ENCODE results near the gene SMURF2.
"Not testable (repeated sequence)": the region's sequence is repeated elsewhere in the genome, so short reads cannot be mapped to it uniquely, and the experiment has no call there.

The SMURF2 gene

DNA sequence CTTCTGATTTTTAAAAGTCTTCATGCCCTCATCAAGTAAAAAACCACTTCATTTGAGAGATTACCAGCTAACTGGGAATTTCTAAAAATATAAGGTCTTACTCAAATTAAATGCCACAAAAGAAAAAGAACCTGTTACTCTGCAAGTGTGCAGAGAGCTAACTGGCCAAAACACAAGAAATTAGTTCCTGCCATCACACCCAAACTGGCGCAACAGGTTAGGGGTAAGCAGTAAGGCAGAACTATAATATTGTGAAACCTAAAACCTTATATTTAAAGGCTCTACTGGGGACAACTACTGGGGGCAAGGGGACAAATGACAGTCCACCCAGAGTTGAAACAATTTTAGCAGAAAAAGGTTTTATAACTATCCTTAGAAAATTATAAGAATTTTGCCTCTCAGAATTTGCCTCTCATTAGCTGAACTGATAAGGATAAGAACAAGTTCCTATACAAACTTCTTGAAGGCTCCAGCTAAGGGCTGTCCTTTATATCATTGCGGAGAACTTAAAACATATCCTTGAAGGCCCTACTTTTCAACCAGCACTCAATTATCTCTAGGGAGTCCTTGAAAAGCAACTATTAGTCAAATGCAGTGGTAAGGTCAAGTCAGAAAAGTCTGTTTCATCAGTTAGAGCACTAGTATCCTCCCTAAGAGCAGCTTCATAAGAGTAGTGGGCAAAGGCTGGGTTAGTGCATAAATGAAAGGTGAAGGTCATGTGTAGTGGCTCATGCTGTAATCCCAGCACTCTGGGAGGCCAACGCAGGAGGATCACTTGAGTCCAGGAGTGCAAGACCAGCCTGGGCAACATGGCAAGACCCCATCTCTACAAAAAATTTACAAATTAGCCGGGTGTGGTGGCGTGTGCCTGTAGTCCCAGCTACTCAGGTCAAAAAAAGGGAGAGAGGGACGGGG, 31.5 kb downstream of the SMURF2 start:
- no peak for DNase-seq (ENCODE audit: low spot score)

GRCh38 chr17:64628641-64629040, 33.5 kb downstream of the SMURF2 start:
- DNase-seq (ENCODE audit: low spot score) = no peak

DNA sequence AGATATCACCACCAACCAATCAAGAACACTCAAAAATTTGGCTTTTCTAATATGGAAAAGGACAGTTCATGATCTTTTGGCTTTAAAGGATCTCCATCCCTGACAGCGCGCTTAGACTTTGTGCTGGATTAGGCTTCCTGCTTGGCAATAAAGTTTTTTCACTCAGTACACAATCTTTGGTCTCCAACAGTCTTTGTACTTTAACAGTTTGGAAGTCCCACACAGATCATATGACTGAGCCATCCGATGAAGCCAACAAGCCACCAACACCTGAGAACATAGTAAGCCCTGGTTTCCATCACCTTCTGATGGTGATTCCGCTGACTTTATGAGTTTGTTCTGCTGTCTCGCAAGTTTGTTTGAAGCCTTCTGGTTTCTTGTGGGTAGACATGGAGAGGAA, 34.3 kb downstream of the SMURF2 start:
- DNase-seq (ENCODE audit: low spot score) = no peak

DNA sequence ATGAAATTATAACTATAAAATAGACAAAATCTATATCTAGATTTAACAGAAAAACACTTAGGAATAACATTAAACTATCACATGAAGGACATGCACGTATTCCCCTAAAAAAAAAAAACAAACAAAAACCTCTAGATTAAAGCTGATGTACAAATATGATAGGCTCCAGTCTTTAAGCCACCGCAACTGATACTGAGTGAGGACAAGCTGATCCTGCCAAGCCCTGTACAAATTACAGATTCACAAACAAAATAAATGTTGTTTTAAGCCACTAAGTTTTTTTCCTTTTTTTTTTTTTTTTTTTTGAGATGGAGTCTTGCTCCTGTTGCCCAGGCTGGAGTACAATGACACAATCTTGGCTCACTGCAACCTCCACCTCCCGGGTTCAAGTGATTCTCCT, 35.3 kb downstream of the SMURF2 start:
- DNase-seq (ENCODE audit: low spot score) = no peak

- DNase-seq (ENCODE audit: low spot score) = no peak
These were observed 36.6 kb downstream of the SMURF2 start for GRCh38 chr17:64625541-64625940.

- DNase-seq (ENCODE audit: low spot score) = no peak
These were observed 39.0 kb downstream of the SMURF2 start for GRCh38 chr17:64622931-64623654.

DNA sequence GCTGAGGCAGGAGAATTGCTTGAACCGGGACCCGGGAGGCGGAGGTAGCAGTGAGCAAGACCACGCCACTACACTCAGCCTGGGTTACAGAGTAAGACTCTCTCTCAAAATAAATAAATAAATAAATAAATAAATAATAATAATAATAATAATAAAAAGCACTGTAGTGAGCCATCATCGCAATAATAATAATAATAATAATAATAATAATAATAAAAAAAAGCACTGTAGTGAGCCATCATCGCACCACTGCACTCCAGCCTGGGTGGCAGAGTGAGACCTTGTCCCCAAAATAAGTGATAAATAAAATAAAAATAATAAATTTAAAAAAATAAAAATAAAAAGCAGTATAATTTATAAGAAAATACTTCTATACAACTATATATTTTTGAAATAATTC, 40.3 kb downstream of the SMURF2 start:
- DNase-seq (ENCODE audit: low spot score) = no peak

DNA sequence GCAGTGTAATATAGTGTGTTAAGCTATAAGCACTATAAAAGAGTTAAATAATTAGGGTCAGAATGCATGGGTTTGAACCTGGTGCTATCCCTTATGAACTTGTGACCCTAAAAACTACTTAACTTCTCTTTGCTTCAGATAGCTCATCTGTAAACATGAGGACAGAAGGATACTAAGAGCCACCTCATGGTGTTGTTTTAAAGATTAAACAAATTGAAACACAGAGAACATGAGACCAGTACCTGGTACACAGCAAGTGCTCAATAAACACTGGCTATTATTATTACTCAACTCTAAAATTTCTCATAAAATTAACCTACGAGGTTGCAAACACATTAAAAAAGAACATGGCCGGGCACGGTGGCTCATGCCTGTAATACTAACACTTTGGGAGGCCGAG, 43.3 kb downstream of the SMURF2 start:
- DNase-seq (ENCODE audit: low spot score) = no peak

- no peak for DNase-seq (ENCODE audit: low spot score)
These were observed 44.9 kb downstream of the SMURF2 start for GRCh38 chr17:64617125-64617780.

DNA sequence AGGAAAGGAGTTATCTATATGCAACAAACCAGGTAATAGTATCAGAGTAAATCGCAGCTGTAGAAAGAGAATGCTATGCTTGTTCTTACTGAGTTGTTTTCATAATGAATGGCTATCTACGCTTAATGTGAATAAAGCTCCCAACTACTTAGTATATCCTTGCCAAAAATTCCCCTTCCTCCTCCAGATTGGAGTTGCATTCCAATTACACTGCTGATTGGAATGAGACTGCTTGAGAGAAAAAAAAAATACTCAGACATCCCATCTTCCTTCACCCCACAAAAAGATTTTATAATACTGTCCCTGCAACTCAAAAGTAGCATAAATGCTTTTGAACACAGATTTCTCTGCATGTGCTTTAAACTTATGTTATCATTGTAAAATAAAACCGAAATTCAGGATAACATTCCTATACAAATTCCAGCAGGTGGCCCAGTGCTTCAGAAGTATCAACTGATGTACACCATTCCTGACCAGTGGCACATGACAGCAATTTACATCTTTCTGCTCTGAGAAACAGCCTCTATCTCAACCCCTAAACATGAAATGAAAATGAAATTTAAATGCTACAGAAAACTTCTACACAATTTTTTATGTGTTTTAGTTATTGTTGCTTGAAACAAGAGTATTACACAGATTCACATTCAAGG, 47.0 kb downstream of the SMURF2 start:
- no peak for DNase-seq (ENCODE audit: low spot score)

GRCh38 chr17:64614266-64615027, 47.7 kb downstream of the SMURF2 start:
- no peak for DNase-seq (ENCODE audit: low spot score)

DNA sequence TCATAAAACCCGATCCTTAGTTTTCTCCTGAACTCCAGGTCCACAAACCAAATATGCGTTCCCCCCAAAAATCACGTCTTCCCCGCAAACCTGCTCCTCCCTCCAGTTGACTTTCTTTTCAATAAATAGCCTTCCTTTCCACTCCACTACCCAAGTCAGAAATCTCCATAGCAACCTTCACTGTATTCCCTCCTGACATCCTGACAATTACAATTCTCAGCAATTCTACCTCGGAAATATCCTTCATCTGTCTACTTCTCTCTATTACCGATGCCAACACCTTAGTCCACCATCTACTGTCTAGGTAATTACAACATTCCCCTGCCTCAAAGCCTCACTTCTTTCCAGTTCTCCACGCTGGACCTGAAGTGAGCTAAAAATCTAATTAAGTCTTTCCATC, 50.7 kb downstream of the SMURF2 start:
- no peak for DNase-seq (ENCODE audit: low spot score)

- not testable (repeated sequence) for DNase-seq (ENCODE audit: low spot score)
These were observed 51.9 kb downstream of the SMURF2 start for GRCh38 chr17:64610244-64610643.

DNA sequence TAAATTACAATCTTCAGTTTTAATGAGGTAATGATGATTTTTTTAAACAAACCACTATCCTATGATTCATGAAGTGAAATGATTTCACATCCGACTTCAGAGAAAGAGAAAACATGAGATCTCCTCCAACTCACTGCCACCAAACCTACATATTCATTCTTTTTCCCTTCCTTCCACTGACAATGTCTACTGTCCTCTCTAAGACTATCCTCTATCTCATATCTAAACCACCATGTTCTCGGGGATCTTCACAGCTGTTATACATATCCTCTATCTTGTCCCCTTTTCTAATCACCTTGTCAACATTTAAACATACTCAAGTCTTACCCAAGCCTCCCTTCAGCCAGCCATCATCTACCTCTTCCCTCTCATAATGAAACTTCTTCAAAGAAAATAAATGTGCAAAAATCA, 53.5 kb downstream of the SMURF2 start:
- DNase-seq (ENCODE audit: low spot score) = no peak

GRCh38 chr17:64607862-64608565, 54.1 kb downstream of the SMURF2 start:
- no peak for DNase-seq (ENCODE audit: low spot score)

DNA sequence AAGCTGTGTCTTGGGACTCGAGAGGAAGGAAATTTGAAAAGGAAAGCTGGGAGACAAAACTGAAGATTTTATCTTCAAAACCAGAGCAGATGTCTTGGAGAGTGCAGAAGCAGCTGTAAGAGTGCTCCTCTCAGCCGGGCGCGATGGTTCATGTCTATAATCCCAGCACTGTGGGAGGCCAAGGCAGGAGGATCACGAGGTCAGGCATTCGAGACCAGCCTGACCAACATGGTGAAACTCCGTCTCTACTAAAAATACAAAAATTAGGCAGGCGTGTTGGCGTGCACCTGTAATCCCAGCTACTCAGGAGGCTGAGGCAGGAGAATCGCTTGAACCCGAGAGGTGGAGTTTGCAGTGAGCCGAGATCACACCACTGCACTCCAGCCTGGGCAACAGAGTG, 57.6 kb downstream of the SMURF2 start:
- DNase-seq (ENCODE audit: low spot score) = not testable (repeated sequence)

DNA sequence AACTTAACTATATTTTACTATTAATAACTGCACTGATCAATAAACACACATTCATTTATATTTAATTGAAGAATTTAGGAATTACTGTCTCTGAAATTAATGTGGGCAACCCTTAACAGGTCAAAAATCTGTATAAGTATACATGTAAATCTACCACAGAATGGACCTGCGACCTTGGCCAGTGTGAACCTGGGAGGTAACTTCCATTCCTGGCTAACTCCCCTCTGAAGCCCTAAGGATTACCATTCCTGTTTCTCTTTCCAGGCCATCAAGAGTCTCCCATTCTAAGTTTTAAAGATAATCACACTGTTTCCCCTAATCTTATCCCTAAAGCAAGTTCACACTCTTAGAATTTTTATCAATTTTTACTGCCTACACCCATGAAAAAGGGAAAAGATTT, 58.1 kb downstream of the SMURF2 start:
- no peak for DNase-seq (ENCODE audit: low spot score)

GRCh38 chr17:64599827-64600226, 62.3 kb downstream of the SMURF2 start:
- no peak for DNase-seq (ENCODE audit: low spot score)

DNA sequence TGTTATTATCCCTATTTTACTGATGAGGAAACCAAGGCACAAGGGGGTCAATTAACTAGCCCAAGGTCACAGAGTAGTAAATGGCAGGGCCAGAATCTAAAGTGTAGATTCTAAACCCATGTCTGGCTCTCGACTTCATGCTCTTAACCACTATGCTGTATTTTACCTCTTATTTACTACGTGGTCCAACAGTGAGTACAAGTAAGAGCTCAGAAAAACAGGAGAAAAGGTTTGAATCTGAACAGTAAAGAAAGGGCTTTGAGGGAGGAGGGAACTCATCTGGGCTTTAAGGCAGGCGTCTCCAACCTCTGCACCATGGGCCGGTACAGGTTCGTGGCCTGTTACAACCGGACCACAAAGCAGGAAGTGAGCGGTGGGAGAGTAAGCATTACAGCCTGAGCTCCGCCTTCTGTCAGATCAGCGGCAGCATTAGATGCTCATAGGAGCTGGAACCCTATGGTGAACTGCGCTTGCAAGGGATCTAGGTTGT, 62.9 kb downstream of the SMURF2 start:
- no peak for DNase-seq (ENCODE audit: low spot score)

DNA sequence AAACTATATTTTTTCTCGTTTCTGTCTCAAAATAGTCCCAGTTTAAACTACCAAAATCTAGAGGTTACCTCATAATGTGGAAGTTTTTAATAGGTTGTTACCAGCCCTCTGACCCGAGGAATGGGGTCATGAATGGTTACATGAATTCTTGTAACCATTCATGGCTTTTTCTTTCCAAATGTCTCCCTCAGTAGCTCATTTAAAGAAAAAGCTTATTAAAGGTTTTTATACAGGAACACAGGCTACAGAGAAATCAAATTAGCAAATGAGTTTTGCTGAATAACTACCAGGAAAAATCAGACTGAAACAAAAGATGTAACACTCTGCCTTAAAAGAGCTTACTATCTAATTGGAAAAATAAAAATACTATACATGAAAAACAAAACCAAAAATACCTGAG, 63.4 kb downstream of the SMURF2 start:
- no peak for DNase-seq (ENCODE audit: low spot score)

- no peak for DNase-seq (ENCODE audit: low spot score)
These were observed 65.1 kb downstream of the SMURF2 start for GRCh38 chr17:64596988-64597387.
